ENCODE results near the gene P4HA3.

Gene P4HA3

DNA sequence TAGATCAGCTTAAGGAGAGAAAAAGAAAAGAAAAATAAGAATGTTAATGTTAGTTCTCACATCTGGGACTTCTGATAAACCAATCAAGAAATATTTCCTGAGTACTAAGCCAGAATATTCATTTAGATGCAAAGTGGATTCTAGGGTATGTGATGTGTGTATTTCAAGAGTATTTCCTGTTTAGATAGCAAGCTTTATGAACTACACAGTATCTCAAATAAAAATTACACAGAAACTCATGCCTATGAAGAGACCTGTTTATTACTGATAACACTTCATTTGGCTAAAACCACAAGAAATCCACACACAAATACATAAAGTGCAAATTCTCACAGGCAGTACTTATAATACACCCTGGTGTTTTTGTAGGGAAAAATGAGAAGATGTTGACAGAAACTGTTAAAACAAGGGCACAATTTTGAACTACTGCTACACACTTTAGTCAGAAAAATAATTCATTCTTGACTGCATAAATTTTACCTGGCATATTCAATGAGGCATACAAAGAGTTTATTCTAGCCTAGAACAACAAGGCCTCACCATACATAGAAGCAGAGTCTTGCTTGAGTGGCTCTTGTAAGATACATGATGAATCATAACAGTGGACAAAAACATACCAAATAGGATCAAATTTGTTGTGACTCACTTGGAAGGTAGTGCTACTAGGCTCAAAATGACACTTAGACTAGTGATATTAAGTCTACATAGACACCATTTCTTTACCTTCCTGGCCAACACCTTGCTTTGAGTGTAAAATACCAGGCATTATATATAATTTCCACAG lies 18.8 kb upstream of the P4HA3 start:
- peaks cover 19% of the 10 kb centered on the region for H3K4me1 ChIP-seq (ENCODE audit: insufficient read depth, low read length)
- H3K36me3 ChIP-seq (ENCODE audit: insufficient read depth, low read length) = no peaks in the 10 kb centered on the region
- H3K27me3 ChIP-seq (ENCODE audit: control insufficient read depth in 1 of 2, insufficient read depth in 2 of 2, low read length in 2 of 2) = no peaks in the 10 kb centered on the region
- no peak overlapping the region for H3K9ac ChIP-seq (ENCODE audit: low read length)
- H3K4me3 ChIP-seq (ENCODE audit: low read depth in 1 of 2, low read length in 2 of 2) = no peak overlapping the region
- H3K9me3 ChIP-seq (ENCODE audit: low read length) = no peaks in the 10 kb centered on the region
- no peak overlapping the region for H3K27ac ChIP-seq (ENCODE audit: low read depth, low read length)

DNA sequence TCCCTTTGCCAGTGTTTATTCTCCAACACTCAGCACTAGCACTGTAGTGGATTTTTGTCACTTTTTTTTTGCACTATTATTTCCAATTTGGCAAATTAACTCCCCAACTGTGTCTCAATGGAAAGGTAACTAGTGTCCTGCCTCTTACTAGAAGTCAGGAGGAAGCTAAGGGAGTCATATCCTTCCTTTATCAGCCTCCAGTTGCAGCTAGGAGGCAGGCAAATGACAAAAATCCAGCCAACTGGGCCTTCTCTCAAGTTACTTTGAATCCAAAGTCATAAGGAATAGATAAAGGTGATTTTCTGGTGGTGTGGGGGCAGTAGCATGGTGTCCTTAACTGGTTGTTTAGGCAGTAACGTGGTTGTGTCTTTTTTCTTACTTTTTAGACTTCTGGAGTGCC lies 15.6 kb upstream of the P4HA3 start:
- no peak overlapping the region for H3K4me3 ChIP-seq (ENCODE audit: low read depth in 1 of 2, low read length in 2 of 2)
- no peaks in the 10 kb centered on the region for H3K9me3 ChIP-seq (ENCODE audit: low read length)
- no peaks in the 10 kb centered on the region for H3K36me3 ChIP-seq (ENCODE audit: insufficient read depth, low read length)
- H3K27ac ChIP-seq (ENCODE audit: low read depth, low read length) = no peak overlapping the region
- H3K4me1 ChIP-seq (ENCODE audit: insufficient read depth, low read length) = peaks cover 31% of the 10 kb centered on the region
- no peak overlapping the region for H3K9ac ChIP-seq (ENCODE audit: low read length)
- no peaks in the 10 kb centered on the region for H3K27me3 ChIP-seq (ENCODE audit: control insufficient read depth in 1 of 2, insufficient read depth in 2 of 2, low read length in 2 of 2)

GRCh38 chr11:74326665-74327064 lies 15.2 kb upstream of the P4HA3 start:
- Histone ChIP-seq H3K27ac (ENCODE audit: low read depth, low read length) (no peak overlapping the region), H3K36me3 (ENCODE audit: insufficient read depth, low read length) (no peaks in the 10 kb centered on the region), H3K27me3 (ENCODE audit: control insufficient read depth in 1 of 2, insufficient read depth in 2 of 2, low read length in 2 of 2) (no peaks in the 10 kb centered on the region), H3K9ac (ENCODE audit: low read length) (no peak overlapping the region), H3K4me3 (ENCODE audit: low read depth in 1 of 2, low read length in 2 of 2) (no peak overlapping the region), H3K9me3 (ENCODE audit: low read length) (no peaks in the 10 kb centered on the region), H3K4me1 (ENCODE audit: insufficient read depth, low read length) (peaks cover 35% of the 10 kb centered on the region)

DNA sequence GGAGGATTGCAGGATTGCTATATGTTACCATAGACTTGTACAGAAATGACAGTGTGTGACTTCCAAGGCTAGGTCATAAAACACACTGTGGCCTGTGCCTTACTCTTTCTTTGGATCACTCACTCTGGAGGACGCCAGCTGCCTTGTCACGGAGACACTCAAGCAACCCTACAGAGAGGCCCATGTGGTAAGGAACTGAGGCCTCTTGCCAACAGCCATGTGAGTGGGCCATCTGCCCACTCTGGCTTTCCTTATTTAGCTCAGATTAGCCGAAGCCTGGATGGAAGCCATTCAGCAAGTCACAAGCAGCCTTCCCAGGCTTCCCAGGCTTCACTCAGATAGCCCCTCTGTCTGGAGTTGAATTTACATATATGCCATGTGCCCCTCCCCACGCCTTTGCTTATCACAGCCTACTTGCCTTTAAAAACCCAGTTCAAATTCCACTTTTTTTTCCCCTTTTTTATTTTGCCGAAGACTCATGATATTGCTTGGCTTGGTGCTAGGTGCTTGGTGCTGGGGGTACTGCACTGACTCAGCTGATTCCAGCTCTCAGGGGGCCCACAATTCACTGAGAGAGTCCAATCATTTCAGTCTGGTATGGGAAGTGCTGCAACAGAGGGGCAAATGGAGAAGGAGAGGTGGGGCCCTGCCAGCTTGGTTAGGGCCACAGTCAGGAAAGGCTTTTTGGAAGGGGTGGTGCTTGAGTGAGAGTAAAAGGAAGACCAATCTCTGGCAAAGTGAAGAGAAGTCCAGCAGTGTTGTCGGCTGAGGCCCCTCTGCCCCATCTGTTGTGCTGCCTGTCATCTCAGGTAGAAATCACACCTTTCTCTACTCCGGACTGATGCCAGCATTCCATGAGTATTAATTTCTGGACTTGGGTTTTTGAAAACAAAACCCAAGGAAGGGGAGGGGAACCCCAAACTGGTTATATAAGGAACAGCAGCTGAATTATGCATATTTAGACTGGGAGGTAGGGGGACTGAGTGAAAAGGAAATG lies 14.5 kb upstream of the P4HA3 start:
- no peaks in the 10 kb centered on the region for H3K9me3 ChIP-seq (ENCODE audit: low read length)
- no peaks in the 10 kb centered on the region for H3K27me3 ChIP-seq (ENCODE audit: control insufficient read depth in 1 of 2, insufficient read depth in 2 of 2, low read length in 2 of 2)
- H3K4me1 ChIP-seq (ENCODE audit: insufficient read depth, low read length) = peaks cover 35% of the 10 kb centered on the region
- H3K9ac ChIP-seq (ENCODE audit: low read length) = no peak overlapping the region
- no peaks in the 10 kb centered on the region for H3K36me3 ChIP-seq (ENCODE audit: insufficient read depth, low read length)
- H3K27ac ChIP-seq (ENCODE audit: low read depth, low read length) = no peak overlapping the region
- H3K4me3 ChIP-seq (ENCODE audit: low read depth in 1 of 2, low read length in 2 of 2) = no peak overlapping the region

- Histone ChIP-seq H3K36me3 (ENCODE audit: insufficient read depth, low read length) (no peaks in the 10 kb centered on the region), H3K4me3 (ENCODE audit: low read depth in 1 of 2, low read length in 2 of 2) (no peak overlapping the region), H3K9ac (ENCODE audit: low read length) (no peak overlapping the region), H3K4me1 (ENCODE audit: insufficient read depth, low read length) (peaks cover 41% of the 10 kb centered on the region), H3K9me3 (ENCODE audit: low read length) (no peaks in the 10 kb centered on the region), H3K27ac (ENCODE audit: low read depth, low read length) (peak overlapping the region; percentile 30), H3K27me3 (ENCODE audit: control insufficient read depth in 1 of 2, insufficient read depth in 2 of 2, low read length in 2 of 2) (no peaks in the 10 kb centered on the region)
These were observed 11.2 kb upstream of the P4HA3 start for GRCh38 chr11:74322667-74323066.

DNA sequence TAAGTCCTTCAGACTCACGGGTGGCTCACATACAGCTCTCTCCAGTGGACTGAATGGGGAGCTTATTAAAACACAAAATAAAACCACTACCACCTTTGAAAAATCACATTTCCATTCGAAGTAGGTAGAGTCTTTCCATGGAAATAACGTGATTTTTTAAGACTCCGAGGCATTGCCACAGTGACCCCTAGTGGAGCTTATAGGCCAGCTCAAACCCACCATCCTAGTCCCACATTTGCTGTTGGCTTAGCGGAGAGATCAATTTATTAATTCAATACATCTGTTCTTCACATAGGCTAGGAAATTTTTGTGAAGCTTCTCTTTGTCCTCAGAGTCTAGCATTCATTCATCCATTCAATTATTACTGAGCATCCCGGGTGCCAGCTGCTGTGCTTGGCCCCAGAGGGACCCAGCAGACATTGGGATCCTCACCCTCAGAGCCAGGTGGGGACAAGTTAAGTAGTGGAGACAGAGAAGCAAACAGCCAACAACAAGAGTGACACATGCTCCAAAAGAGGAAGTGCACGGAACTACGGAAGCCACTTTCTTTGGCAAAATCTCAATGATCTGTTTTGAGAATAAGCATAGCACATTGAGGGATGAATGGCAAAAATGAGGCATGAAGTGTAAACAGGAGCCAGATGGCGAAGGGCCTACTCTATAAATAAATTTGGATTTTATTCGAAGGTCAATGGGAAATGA lies 10.2 kb upstream of the P4HA3 start:
- Histone ChIP-seq H3K9me3 (ENCODE audit: low read length) (no peaks in the 10 kb centered on the region), H3K9ac (ENCODE audit: low read length) (no peak overlapping the region), H3K4me1 (ENCODE audit: insufficient read depth, low read length) (peaks cover 35% of the 10 kb centered on the region), H3K27me3 (ENCODE audit: control insufficient read depth in 1 of 2, insufficient read depth in 2 of 2, low read length in 2 of 2) (no peaks in the 10 kb centered on the region), H3K27ac (ENCODE audit: low read depth, low read length) (no peak overlapping the region), H3K4me3 (ENCODE audit: low read depth in 1 of 2, low read length in 2 of 2) (no peak overlapping the region), H3K36me3 (ENCODE audit: insufficient read depth, low read length) (no peaks in the 10 kb centered on the region)

GRCh38 chr11:74320538-74320937 lies 9.1 kb upstream of the P4HA3 start:
- no peak overlapping the region for H3K9ac ChIP-seq (ENCODE audit: low read length)
- H3K9me3 ChIP-seq (ENCODE audit: low read length) = no peaks in the 10 kb centered on the region
- H3K36me3 ChIP-seq (ENCODE audit: insufficient read depth, low read length) = no peaks in the 10 kb centered on the region
- no peaks in the 10 kb centered on the region for H3K27me3 ChIP-seq (ENCODE audit: control insufficient read depth in 1 of 2, insufficient read depth in 2 of 2, low read length in 2 of 2)
- peaks cover 24% of the 10 kb centered on the region for H3K4me1 ChIP-seq (ENCODE audit: insufficient read depth, low read length)
- H3K27ac ChIP-seq (ENCODE audit: low read depth, low read length) = no peak overlapping the region
- H3K4me3 ChIP-seq (ENCODE audit: low read depth in 1 of 2, low read length in 2 of 2) = no peak overlapping the region

- H3K4me3 ChIP-seq (ENCODE audit: low read depth in 1 of 2, low read length in 2 of 2) = no peak overlapping the region
- H3K27me3 ChIP-seq (ENCODE audit: control insufficient read depth in 1 of 2, insufficient read depth in 2 of 2, low read length in 2 of 2) = no peaks in the 10 kb centered on the region
- peaks cover 22% of the 10 kb centered on the region for H3K4me1 ChIP-seq (ENCODE audit: insufficient read depth, low read length)
- H3K36me3 ChIP-seq (ENCODE audit: insufficient read depth, low read length) = no peaks in the 10 kb centered on the region
- H3K27ac ChIP-seq (ENCODE audit: low read depth, low read length) = no peak overlapping the region
- no peaks in the 10 kb centered on the region for H3K9me3 ChIP-seq (ENCODE audit: low read length)
- no peak overlapping the region for H3K9ac ChIP-seq (ENCODE audit: low read length)
These were observed 7.8 kb upstream of the P4HA3 start for GRCh38 chr11:74319139-74319816.

DNA sequence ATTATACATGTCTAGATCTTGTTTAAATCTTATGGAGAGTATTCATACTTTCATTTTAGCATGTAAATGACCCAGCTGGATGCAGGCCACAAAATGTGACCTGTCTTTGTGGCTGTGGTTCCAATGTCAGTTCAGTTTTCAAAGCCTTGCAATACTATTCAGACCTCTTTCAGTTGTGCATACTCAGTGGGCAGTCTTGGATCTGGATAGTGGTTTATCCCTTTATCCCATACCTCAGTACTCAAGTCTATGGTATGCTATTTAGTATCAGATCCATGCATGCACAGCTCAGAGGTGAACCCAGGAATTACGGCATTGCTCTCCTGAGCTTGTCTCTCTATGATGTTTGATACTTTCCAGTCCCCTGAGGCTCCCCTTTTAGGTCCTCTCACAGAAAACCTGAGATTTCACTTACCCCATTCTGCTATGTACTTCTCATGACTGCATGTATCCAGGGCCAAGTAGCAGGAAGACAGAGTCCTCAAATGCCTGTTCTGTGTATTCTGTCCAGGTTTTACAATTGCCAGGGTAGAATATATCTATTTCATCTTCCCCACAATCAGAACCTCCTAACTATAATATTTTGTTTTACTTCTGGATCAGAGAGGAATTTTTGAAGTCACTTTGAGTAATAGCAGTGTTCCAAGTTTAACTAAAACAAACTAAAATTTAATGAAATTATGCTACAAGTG lies 6.9 kb upstream of the P4HA3 start:
- H3K27me3 ChIP-seq (ENCODE audit: control insufficient read depth in 1 of 2, insufficient read depth in 2 of 2, low read length in 2 of 2) = no peaks in the 10 kb centered on the region
- H3K36me3 ChIP-seq (ENCODE audit: insufficient read depth, low read length) = no peaks in the 10 kb centered on the region
- no peak overlapping the region for H3K27ac ChIP-seq (ENCODE audit: low read depth, low read length)
- H3K4me3 ChIP-seq (ENCODE audit: low read depth in 1 of 2, low read length in 2 of 2) = no peak overlapping the region
- peaks cover 22% of the 10 kb centered on the region for H3K4me1 ChIP-seq (ENCODE audit: insufficient read depth, low read length)
- no peak overlapping the region for H3K9ac ChIP-seq (ENCODE audit: low read length)
- no peaks in the 10 kb centered on the region for H3K9me3 ChIP-seq (ENCODE audit: low read length)

GRCh38 chr11:74316772-74317505 lies 5.5 kb upstream of the P4HA3 start:
- Histone ChIP-seq H3K4me3 (ENCODE audit: low read depth in 1 of 2, low read length in 2 of 2) (no peak overlapping the region), H3K9me3 (ENCODE audit: low read length) (no peaks in the 10 kb centered on the region), H3K36me3 (ENCODE audit: insufficient read depth, low read length) (no peaks in the 10 kb centered on the region), H3K9ac (ENCODE audit: low read length) (no peak overlapping the region), H3K4me1 (ENCODE audit: insufficient read depth, low read length) (peaks cover 9% of the 10 kb centered on the region), H3K27ac (ENCODE audit: low read depth, low read length) (no peak overlapping the region), H3K27me3 (ENCODE audit: control insufficient read depth in 1 of 2, insufficient read depth in 2 of 2, low read length in 2 of 2) (no peaks in the 10 kb centered on the region)

Data from muscle layer of colon (tissue), 2 donors.